Activated CD8-positive, alpha-beta memory T cell treated with anti-CD3 and anti-CD28 coated beads for 4 hours (primary cell): Measurements from ENCODE around the gene CDC42SE2.
"Not testable (repeated sequence)": the region's sequence is repeated elsewhere in the genome, so short reads cannot be mapped to it uniquely, and the experiment has no call there.

Source experiments
- DNase-seq, 2 donors: peaks; one replicate each; pipeline ENCODE4 v3.0.0-alpha.2; 2020; ENCODE audit warnings: low read depth in 2 of 2

The CDC42SE2 gene

DNA sequence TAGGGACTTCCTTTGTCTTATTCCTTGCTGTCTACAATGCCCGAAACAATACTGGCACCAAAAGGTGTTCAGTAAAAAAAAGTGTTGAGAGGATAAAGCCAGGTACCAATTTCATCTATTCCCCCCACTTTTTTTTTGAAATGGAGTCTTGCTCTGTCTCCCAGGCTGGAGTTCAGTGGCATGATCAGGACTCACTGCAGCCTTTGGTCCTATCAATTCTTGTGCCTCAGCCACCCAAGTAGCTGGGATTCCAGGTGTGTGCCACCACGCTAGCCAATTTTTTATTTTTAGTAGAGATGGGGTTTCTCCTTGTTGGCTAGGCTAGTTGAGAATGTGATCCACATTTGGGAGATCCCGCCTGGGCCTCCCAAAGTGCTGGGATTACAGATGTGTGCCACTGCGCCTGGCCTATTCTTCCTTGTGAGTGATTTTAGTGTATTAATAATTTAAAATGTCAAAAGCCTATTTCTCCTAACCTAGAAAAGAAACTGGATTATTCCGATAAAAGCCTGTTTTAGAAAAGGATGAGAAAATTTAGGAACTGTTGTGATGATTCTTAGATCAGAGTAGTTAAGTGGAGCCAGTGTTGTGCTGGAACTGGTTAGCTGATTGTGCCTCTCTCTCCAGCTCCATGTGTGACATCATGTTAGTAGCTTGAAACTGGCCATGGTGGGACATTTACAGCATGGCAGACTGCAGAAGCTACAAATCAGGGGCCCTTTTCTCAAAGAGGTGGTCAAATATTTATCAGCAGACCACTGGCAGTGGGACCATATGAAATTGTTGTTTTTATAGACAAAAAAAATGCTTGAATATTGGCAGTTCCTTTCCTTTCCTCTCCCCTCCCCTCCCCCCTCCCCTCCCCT, 14.3 kb downstream of the CDC42SE2 start:
- no peak for DNase-seq

DNA sequence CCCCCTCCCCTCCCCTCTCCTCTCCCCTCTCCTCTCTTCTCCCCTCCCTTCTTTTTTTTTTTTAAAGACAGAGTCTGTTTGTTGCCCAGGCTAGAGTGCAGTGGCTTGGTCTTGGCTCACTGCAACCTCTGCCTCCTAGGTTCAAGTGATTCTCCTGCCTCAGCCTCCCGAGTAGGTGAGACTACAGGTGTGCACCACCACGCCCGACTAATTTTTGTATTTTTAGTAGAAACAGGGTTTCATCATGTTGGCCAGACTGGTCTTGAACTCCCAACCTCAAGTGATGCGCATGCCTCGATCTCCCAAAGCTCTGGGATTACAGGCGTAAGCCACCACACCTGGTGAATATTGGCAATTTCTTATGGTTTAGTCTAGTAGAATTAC, 14.9 kb downstream of the CDC42SE2 start:
- not testable (repeated sequence) for DNase-seq

DNA sequence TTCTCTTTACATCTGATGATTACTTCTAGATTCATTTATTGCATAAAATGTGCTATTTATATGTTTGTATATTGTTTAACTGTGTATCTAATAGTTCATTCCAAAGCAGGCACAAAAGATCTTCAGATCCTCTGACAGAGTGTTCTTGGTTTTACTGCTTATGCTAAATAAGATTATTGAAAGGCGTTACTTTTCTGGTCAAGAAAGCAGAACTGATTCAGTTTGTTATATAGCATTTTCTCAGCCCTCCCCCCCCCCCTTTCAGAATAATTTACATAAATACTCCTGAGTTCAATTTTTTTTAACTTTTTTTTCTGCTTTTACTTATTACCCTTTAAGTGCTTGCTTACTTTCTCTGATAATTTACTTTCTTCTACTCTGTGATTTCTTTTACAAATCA, 15.4 kb downstream of the CDC42SE2 start:
- no peak for DNase-seq

DNA sequence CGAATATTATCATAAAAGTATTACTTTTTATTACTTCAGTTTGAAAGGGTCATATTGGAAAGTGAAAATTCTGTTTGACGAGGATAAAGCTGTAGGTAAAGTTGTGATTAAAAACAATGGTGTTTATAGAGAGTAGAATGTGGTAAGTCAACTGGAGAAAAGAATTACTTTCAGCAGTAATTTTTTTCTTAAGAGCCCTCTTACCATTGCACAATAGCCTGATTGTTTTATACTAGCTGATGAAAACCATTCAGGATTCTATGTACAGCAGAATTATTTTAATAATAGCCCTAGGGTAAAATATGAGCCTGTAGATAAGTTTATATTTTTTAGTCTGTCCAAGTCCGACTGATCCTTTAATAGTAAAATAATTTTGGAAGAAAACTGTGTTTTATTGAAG, 16.6 kb downstream of the CDC42SE2 start:
- no peak for DNase-seq

DNA sequence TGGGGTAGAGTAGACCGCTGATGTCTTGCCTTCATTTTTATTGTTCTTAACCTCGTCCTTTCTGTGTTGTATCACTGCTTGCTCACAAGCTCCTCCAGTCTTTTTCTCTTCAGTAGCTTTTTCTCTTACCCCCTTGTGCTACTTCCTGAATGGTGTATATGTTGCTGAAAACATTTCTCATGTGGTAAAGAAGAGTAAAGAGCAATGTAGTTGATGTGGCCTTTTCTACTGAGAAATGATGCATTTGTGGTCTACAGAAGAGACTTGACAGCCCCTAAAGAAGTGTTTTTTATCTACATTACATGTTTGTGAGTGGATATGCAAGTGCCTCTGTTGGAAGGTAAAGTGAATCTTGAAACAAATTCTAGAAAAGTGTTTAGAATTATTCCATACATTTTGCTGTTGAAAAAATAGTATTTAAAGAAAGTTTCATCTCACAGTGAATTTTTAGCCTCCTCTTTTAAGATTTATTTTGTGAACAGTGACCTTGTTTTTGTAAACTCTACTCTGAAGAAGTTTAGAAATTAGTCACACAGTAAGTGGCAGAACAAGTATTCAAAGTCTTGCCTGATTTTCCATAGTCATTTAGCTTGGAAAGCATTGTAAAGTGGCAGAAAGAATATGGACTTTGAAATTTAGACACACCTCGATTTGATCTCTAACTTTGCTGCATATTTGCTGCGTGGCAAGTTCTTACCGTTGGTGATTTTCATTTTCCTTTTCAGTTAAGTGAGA, 17.4 kb downstream of the CDC42SE2 start:
- DNase-seq = no peak

DNA sequence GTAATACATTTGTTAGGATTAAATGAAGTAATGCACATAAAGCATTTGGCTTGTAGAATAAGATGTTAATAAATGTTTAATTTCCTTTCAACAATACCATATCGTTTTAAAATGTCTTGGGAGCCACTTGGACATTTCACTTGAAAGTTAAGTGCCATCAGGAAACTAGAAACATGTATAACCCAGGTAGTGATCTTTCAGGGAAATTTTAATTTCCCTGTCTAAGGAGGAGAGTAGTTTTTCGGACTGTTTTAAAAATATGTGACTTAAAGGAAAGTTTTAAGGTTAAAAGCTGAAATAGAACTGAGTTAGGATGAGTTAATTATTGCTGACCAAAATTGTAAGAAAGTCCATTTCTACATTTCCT, 18.0 kb downstream of the CDC42SE2 start:
- DNase-seq = no peak

DNA sequence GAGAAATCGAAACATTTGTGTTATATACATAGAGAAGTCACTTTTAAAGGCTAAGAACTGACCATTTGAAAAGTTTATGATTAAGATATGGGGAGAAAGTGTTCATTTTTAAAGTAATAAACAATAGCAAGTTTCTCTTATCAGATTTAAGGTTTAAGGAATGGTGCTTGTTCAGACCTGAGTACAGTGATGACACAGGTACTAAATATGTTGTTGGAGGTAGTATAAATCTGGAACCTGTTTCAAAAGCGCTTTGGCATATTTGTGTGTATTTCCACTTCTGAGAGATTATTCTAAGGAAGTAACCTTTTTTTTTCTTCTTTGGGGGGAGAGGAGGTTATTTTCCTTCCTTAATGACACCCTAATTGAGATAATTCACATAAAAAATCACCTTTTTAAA, 18.4 kb downstream of the CDC42SE2 start:
- DNase-seq = no peak

DNA sequence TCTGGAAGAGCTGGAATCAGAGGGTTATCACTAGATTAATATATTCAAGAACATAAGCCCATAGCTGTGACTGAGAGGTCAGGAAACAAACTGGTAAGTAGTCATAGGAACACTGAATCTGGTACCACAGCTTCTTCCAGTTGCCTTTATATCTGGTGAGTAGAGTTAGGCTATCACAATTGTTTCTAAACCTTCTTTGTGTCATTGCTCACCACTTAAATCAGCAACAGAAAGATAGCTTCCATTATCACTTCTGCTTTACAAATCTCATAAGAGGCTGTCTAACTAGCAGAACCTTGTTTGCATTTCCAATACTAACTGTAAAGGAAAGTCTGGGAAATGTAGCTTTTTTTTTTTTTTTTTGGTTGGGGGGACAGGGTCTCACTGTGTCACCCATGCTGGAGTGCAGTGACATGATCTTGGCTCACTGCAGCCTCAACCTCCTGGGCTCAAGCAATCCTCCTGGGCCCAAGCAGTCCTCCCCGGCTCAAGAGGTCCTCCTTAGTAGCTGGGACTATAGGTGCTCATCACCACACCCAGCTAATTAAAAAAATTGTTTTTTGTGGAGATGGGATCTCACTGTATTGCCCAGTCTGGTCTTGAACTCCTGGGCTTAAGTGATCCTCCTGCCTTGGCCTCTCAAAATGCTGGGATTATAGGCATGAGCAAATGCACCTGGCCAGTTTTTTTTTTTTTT, 22.0 kb downstream of the CDC42SE2 start:
- DNase-seq = no peak

DNA sequence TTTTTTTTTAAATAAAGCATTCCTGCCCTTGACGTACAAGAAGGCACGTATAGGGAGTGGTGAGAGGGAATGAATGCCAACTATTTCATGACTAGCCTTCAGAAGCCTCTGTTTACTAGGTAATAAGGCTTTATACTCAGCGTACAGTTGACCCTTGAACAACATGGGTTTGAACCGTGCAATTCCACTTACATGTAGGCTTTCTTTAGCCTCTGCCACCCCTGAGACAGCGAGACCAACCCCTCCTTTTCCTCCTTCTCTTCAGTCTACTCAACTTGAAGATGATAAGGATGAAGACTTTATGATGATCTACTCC, 22.5 kb downstream of the CDC42SE2 start:
- no peak for DNase-seq

DNA sequence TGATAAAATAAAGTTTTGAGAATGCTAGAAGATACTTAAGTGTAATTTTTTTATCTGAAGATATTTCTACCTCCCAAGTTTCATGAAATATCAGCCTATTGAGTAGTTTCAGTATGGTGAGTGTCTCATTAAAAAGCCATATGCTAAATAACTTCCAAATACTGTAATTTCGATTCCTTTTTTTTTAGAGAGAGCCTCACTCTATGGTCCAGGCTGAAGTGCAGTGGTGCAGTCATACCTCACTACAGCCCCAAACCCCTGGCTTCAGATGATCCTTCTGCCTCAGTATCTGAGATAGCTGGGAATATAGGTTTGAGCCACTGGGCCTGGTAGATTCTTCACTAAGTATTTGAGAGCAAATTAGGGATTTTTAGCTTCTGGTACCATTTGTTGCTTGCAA, 24.5 kb downstream of the CDC42SE2 start:
- no peak for DNase-seq

DNA sequence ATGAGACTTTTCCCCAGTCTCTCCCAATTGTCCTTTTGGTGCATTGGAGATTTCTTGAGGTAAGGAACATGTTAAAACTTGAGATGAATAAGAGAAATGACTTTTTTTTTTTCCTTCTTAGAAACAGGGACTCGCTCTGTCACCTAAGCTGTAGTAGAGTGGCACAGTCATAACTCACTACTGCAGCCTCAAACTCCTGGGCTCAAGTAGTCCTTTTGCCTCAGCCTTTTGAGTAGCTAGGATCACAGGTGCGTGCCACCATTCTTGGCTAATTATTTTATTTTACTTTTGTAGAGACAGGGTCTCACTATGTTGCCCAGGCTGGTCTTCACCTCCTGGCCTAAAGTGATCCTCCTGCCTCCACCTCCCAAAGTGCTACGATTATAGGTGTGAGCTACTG, 25.9 kb downstream of the CDC42SE2 start:
- no peak for DNase-seq

DNA sequence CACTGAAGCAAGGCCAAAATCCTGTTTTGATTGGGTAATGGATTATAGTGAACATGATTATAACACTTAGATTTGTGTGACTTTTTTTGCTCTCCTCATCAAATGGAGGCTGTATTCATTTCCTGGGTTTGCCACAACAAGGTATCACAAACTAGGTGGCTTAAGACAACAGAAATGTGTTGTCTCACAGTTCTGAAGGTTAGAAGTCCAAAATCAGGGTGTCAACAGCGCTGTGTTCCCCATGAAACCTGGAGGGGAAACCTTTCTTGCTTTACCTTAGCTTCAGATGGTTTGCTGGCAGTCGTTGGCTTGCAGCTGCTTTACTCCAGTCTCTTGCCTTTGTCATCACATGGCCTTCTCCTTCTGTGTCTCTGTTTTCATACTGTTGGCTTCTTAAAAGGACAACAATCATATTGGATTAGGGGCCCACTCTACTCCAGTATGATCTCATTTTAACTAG, 32.4 kb downstream of the CDC42SE2 start:
- DNase-seq = no peak

DNA sequence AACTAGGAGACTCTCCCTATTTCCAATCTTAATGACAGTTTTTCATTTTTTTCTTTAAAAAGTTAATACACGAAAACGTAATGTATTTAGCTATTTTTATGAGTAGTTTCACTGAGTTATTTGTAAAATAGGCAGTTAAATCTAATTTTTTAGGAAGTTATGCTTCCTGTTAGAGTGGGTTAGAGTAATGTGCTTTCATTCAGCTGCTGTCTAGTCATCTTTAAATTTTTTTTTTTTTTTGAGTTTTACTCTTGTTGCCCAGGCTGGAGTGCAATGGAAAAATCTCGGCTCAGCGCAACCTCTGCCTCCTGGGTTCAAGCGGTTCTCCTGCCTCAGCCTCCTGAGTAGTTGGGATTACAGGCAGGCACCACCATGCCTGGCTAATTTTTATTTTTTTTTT, 34.0 kb downstream of the CDC42SE2 start:
- no peak for DNase-seq

DNA sequence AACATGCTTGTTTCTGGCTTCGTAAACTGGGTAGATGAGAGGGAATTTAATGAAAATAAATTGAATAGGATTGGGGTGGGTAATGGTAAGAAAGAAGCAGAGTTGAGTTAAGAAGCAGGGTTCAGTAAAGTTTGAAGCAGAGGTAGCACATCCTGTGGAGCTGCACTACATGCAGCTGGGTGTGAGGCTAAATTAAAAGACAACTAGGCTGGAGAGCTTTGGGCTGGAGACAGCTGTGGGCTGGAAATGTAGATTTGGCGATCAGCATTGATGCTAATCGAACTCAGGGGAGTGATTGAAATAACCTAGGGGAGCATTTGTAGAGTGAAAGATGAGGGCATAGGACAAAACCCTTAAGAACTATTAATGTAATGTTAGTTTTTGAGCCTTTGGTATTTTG, 35.6 kb downstream of the CDC42SE2 start:
- DNase-seq = no peak

DNA sequence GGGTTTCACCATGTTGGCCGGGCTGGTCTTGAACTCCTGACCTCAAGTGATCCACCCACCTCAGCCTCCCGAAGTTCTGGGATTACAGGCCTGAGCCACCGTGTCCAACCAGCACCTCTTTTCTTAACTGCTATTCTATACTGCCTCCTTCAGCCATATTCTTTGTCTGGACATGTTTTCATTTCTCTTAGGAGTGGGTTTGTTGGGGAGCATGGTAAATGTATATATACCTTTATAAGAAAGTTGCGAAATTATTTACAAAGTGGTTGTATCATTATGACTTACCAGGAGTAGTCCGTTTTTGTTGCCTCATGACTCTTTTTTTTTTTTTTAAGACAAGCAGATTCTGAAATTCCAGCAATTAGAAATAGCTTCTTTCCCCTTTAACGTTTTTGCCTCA, 38.7 kb downstream of the CDC42SE2 start:
- no peak for DNase-seq

DNA sequence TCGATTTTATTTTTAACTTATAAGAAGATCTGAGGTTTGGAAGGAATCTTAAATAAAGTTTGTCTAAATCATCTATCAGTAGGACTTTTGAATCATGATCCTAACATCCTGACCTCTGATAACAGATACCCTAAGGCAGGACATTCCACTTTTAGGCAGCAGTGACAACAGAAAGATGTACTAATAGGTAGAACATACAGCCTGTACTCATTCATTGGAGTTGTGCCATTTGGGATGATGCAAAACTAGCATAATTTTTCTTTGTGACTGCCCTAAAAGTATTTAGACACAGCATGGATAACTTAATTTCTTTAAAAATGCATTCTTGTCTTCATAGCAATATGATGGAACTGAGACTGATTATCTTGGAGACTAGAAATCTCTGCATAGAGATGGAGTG, 39.7 kb downstream of the CDC42SE2 start:
- DNase-seq = no peak

DNA sequence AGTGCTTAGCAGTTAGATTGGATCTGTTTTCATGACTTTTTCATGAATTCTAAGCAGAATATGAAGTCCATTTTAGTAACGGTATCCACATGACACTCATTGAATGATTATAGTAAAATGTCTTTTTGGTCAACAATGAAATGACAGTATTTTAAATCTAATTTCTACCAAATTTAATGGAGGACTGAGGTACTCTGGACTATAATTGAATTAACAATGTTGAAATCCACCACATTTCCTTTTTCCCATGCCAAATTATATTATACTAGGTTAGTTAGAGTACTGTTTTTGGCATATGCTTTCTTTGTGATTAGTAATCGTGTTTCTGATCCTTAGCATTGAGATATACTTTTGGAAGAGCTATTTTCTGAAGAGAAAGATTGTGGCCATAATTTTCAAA, 40.6 kb downstream of the CDC42SE2 start:
- no peak for DNase-seq

DNA sequence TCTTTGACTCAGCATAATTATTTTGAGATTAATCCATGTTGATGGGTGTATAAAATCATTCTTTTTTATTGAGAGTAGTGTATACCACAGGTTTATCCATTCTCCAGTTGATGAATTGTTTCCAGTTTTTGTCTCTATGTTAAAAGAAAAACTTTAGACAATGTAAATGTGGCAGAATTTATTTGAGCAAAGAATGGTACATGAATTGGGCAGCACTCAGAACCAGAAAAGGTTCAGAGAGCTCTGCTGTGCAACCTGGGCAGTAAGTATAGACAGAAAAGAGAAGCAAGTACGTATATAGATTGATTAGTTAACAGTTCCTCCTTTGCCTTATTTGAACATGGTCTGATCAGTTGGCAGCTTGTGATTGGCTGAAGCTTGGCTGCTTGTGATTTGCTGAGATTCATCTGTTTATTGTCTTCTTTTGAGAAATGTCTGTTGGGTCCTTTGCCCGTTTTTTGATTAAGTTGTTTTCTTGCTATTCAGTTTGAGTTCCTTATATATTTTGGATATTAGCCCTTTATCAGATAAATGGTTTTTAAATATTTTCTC, 41.4 kb downstream of the CDC42SE2 start:
- DNase-seq = no peak

DNA sequence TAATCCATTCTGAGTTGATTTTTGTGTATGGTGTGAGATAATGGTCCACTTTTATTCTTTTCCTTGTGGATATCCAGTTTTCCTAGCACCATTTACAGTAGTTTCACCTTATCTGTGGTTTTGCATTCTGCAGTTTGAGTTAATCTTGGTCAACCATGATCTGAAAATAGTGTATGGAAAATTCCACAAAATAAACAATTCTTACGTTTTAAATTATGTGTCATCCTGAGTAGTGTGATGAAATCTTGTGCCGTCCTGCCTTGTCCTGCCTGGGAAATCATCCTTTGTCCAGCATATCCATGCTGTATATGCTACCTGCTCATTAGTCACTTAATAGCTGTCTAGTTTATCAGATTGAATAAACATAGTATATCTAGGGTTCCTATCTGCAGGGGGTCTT, 42.1 kb downstream of the CDC42SE2 start:
- DNase-seq = no peak

DNA sequence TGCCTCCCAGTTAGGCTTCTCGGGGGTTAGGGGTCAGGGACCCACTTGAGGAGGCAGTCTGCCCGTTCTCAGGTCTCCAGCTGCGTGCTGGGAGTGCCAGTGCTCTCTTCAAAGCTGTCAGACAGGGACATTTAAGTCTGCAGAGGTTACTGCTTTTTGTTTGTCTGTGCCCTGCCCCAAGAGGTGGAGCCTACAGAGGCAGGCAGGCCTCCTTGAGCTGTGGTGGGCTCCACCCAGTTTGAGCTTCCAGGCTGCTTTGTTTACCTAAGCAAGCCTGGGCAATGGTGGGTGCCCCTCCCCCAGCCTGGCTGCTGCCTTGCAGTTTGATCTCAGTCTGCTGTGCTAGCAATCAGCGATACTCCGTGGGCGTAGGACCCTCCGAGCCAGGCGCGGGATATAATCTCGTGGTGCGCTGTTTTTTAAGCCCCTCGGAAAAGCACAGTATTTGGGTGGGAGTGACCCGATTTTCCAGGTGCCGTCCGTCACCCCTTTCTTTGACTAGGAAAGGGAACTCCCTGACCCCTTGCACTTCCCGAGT, 48.5 kb downstream of the CDC42SE2 start:
- not testable (repeated sequence) for DNase-seq

DNA sequence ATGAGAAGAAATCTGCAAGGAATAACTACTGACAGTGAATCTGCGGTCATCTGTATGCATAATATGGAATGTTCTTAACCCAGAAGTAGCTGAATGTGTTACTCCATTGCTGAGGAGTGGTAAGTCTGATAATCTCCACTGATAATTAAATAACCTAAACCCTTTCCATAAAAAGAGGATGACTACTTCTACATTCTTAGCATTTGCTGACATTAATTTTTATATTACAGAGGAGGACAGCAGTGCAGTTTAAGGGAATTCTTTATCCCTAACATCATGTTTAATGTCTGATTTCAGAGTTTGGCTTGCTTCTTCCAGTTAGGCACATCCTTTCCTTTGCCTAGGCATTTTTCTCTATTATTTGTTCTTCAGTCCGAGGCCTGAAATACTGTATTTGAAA, 52.2 kb downstream of the CDC42SE2 start:
- no peak for DNase-seq

DNA sequence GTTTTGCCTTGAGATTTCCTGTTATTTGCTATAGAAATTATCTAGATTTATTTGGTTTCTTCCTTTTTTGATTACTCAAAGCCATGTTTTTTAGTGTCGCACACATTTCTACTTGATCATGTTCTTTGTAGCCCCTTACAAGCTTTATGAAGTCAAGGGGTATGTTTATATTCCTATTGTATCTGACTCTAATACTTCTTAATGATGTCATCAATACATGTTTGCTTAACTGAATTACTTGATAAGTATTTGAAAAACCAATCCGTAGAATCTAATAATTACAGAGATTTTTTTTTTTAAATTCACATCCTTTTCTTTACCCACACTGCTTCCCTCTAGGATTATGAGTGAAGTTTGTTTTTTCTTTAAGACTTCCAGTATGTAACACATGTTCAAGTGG, 53.0 kb downstream of the CDC42SE2 start:
- no peak for DNase-seq
